ENCODE results near the gene RAP1GAP2.

Gene RAP1GAP2

GRCh38 chr17:2856727-2857126, 60.5 kb downstream of the RAP1GAP2 start:
- Histone ChIP-seq H3K9me3 (ENCODE audit: low read length) (no peaks in the 10 kb centered on the region), H3K4me2 (ENCODE audit: low read length) (no peak overlapping the region), H3K4me3 (ENCODE audit: low read depth, low read length, poor library complexity, severe bottlenecking) (no peak overlapping the region), H3K4me1 (ENCODE audit: insufficient read depth, low read length, severe bottlenecking) (no peaks in the 10 kb centered on the region), H2AFZ (ENCODE audit: low read length) (no peak overlapping the region), H3K27ac (ENCODE audit: low read depth, low read length, poor library complexity, severe bottlenecking) (no peak overlapping the region), H3K9me2 (ENCODE audit: low read depth, low read length) (no peaks in the 10 kb centered on the region), H3K36me3 (ENCODE audit: insufficient read depth, low read length) (no peaks in the 10 kb centered on the region), H3K27me3 (ENCODE audit: insufficient read depth, low read length) (no peaks in the 10 kb centered on the region; the same call in 1 of the 2 replicates), H3K79me2 (ENCODE audit: insufficient read depth, low read length) (no peaks in the 10 kb centered on the region), H3F3A (ENCODE audit: insufficient read depth, low read length) (no peaks in the 10 kb centered on the region), H3K9ac (ENCODE audit: low read length) (no peak overlapping the region), H4K20me1 (ENCODE audit: insufficient read depth, low read length) (no peaks in the 10 kb centered on the region)
- TF ChIP-seq EZH2 (IDR thresholded peaks at IDR 0.05; ENCODE audit: borderline replicate concordance, low read length) (no peak), CTCF (IDR thresholded peaks at IDR 0.05; ENCODE audit: low read length) (no peak)

- H2AFZ ChIP-seq (ENCODE audit: low read length) = no peak overlapping the region
- no peaks in the 10 kb centered on the region for H4K20me1 ChIP-seq (ENCODE audit: insufficient read depth, low read length)
- no peak overlapping the region for H3K27ac ChIP-seq (ENCODE audit: low read depth, low read length, poor library complexity, severe bottlenecking)
- H3K27me3 ChIP-seq (ENCODE audit: insufficient read depth, low read length) = no peaks in the 10 kb centered on the region; the same call in 1 of the 2 replicates
- H3K79me2 ChIP-seq (ENCODE audit: insufficient read depth, low read length) = no peaks in the 10 kb centered on the region
- H3F3A ChIP-seq (ENCODE audit: insufficient read depth, low read length) = no peaks in the 10 kb centered on the region
- no peak overlapping the region for H3K9ac ChIP-seq (ENCODE audit: low read length)
- no peak overlapping the region for H3K4me2 ChIP-seq (ENCODE audit: low read length)
- no peaks in the 10 kb centered on the region for H3K4me1 ChIP-seq (ENCODE audit: insufficient read depth, low read length, severe bottlenecking)
- H3K9me3 ChIP-seq (ENCODE audit: low read length) = no peaks in the 10 kb centered on the region
- TF ChIP-seq CTCF (IDR thresholded peaks at IDR 0.05; ENCODE audit: low read length) = no peak
- TF ChIP-seq EZH2 (IDR thresholded peaks at IDR 0.05; ENCODE audit: borderline replicate concordance, low read length) = no peak
- H3K9me2 ChIP-seq (ENCODE audit: low read depth, low read length) = no peaks in the 10 kb centered on the region
- H3K36me3 ChIP-seq (ENCODE audit: insufficient read depth, low read length) = no peaks in the 10 kb centered on the region
- no peak overlapping the region for H3K4me3 ChIP-seq (ENCODE audit: low read depth, low read length, poor library complexity, severe bottlenecking)
Observed at GRCh38 chr17:2860045-2860444, 63.8 kb downstream of the RAP1GAP2 start.

GRCh38 chr17:2860883-2861282, 64.6 kb downstream of the RAP1GAP2 start:
- H3K36me3 ChIP-seq (ENCODE audit: insufficient read depth, low read length) = no peaks in the 10 kb centered on the region
- H3F3A ChIP-seq (ENCODE audit: insufficient read depth, low read length) = no peaks in the 10 kb centered on the region
- H3K9me2 ChIP-seq (ENCODE audit: low read depth, low read length) = no peaks in the 10 kb centered on the region
- H3K4me2 ChIP-seq (ENCODE audit: low read length) = no peak overlapping the region
- no peaks in the 10 kb centered on the region for H3K4me1 ChIP-seq (ENCODE audit: insufficient read depth, low read length, severe bottlenecking)
- H3K4me3 ChIP-seq (ENCODE audit: low read depth, low read length, poor library complexity, severe bottlenecking) = no peak overlapping the region
- no peak overlapping the region for H2AFZ ChIP-seq (ENCODE audit: low read length)
- H3K9ac ChIP-seq (ENCODE audit: low read length) = no peak overlapping the region
- H3K27ac ChIP-seq (ENCODE audit: low read depth, low read length, poor library complexity, severe bottlenecking) = no peak overlapping the region
- H3K27me3 ChIP-seq (ENCODE audit: insufficient read depth, low read length) = peaks cover 6% of the 10 kb centered on the region; the same call in 1 of the 2 replicates
- H4K20me1 ChIP-seq (ENCODE audit: insufficient read depth, low read length) = no peaks in the 10 kb centered on the region
- TF ChIP-seq EZH2 (IDR thresholded peaks at IDR 0.05; ENCODE audit: borderline replicate concordance, low read length) = no peak
- no peak for TF ChIP-seq CTCF (IDR thresholded peaks at IDR 0.05; ENCODE audit: low read length)
- H3K79me2 ChIP-seq (ENCODE audit: insufficient read depth, low read length) = no peaks in the 10 kb centered on the region
- no peaks in the 10 kb centered on the region for H3K9me3 ChIP-seq (ENCODE audit: low read length)

Measured in OCI-LY1 (cell line).